ENCODE data around the gene NT5M. TPM values are rescaled to one million over a fixed set of nuclear protein-coding genes. Genes with fewer than 3 reads are reported as not detected.

Gene NT5M
- total and polyA plus RNA-seq, 9 of the 15 experiments (the other 6 are each of a cell fraction or from before 2014, with no cell fraction given), result 0.24 to 10.1 (median 3.4) TPM

DNA sequence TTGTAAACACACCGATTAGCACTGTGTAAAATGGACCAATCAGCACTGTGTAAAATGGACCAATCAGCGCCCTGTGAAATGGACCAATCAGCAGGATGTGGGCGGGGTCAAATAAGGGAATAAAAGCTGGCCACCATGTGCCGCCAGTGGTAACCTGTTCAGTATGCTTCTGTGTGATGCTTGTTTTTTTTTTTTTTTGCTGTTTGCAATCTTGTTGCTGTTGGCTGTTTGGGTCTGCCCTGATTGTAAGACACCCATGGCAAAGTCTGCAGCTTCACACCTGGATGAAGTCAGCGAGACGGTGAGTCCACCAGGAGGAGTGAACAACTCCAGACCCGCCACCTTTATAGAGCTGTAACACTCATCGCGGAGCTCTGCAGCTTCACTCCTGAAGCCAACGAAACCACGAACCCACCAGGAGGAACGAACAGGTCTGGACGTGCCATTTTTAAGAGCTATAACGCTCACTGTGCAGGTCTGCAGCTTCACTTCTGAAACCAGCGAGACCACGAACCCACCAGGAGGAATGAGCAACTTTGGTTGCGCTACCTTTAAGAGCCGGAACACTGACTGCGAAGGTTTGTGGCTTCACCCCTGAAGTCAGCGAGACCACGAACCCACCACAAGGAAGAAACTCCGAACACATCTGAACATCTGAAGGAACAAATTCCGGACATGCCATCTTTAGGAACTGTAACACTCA, 88.6 kb downstream of the NT5M start (continued):
- TF ChIP-seq, protein P1, sequence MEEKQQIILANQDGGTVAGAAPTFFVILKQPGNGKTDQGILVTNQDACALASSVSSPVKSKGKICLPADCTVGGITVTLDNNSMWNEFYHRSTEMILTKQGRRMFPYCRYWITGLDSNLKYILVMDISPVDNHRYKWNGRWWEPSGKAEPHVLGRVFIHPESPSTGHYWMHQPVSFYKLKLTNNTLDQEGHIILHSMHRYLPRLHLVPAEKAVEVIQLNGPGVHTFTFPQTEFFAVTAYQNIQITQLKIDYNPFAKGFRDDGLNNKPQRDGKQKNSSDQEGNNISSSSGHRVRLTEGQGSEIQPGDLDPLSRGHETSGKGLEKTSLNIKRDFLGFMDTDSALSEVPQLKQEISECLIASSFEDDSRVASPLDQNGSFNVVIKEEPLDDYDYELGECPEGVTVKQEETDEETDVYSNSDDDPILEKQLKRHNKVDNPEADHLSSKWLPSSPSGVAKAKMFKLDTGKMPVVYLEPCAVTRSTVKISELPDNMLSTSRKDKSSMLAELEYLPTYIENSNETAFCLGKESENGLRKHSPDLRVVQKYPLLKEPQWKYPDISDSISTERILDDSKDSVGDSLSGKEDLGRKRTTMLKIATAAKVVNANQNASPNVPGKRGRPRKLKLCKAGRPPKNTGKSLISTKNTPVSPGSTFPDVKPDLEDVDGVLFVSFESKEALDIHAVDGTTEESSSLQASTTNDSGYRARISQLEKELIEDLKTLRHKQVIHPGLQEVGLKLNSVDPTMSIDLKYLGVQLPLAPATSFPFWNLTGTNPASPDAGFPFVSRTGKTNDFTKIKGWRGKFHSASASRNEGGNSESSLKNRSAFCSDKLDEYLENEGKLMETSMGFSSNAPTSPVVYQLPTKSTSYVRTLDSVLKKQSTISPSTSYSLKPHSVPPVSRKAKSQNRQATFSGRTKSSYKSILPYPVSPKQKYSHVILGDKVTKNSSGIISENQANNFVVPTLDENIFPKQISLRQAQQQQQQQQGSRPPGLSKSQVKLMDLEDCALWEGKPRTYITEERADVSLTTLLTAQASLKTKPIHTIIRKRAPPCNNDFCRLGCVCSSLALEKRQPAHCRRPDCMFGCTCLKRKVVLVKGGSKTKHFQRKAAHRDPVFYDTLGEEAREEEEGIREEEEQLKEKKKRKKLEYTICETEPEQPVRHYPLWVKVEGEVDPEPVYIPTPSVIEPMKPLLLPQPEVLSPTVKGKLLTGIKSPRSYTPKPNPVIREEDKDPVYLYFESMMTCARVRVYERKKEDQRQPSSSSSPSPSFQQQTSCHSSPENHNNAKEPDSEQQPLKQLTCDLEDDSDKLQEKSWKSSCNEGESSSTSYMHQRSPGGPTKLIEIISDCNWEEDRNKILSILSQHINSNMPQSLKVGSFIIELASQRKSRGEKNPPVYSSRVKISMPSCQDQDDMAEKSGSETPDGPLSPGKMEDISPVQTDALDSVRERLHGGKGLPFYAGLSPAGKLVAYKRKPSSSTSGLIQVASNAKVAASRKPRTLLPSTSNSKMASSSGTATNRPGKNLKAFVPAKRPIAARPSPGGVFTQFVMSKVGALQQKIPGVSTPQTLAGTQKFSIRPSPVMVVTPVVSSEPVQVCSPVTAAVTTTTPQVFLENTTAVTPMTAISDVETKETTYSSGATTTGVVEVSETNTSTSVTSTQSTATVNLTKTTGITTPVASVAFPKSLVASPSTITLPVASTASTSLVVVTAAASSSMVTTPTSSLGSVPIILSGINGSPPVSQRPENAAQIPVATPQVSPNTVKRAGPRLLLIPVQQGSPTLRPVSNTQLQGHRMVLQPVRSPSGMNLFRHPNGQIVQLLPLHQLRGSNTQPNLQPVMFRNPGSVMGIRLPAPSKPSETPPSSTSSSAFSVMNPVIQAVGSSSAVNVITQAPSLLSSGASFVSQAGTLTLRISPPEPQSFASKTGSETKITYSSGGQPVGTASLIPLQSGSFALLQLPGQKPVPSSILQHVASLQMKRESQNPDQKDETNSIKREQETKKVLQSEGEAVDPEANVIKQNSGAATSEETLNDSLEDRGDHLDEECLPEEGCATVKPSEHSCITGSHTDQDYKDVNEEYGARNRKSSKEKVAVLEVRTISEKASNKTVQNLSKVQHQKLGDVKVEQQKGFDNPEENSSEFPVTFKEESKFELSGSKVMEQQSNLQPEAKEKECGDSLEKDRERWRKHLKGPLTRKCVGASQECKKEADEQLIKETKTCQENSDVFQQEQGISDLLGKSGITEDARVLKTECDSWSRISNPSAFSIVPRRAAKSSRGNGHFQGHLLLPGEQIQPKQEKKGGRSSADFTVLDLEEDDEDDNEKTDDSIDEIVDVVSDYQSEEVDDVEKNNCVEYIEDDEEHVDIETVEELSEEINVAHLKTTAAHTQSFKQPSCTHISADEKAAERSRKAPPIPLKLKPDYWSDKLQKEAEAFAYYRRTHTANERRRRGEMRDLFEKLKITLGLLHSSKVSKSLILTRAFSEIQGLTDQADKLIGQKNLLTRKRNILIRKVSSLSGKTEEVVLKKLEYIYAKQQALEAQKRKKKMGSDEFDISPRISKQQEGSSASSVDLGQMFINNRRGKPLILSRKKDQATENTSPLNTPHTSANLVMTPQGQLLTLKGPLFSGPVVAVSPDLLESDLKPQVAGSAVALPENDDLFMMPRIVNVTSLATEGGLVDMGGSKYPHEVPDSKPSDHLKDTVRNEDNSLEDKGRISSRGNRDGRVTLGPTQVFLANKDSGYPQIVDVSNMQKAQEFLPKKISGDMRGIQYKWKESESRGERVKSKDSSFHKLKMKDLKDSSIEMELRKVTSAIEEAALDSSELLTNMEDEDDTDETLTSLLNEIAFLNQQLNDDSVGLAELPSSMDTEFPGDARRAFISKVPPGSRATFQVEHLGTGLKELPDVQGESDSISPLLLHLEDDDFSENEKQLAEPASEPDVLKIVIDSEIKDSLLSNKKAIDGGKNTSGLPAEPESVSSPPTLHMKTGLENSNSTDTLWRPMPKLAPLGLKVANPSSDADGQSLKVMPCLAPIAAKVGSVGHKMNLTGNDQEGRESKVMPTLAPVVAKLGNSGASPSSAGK (IDR thresholded peaks at IDR 0.05), result 0 out of 2 replicates have a peak, but pooled peaks have one; percentile 14
- TF ChIP-seq ZNF217 (CRISPR knock-in tag; IDR thresholded peaks at IDR 0.05), result no peak
- TF ChIP-seq RNF2 (IDR thresholded peaks at IDR 0.05), result no peak
- TF ChIP-seq, protein P2, sequence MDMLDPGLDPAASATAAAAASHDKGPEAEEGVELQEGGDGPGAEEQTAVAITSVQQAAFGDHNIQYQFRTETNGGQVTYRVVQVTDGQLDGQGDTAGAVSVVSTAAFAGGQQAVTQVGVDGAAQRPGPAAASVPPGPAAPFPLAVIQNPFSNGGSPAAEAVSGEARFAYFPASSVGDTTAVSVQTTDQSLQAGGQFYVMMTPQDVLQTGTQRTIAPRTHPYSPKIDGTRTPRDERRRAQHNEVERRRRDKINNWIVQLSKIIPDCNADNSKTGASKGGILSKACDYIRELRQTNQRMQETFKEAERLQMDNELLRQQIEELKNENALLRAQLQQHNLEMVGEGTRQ (CRISPR knock-in tag; IDR thresholded peaks at IDR 0.05), result no peak
- no peak for TF ChIP-seq U2AF2 (optimal IDR thresholded peaks at IDR 0.05; ENCODE audit: low read depth, low read length)
- no peak for TF ChIP-seq HOXB6 (CRISPR knock-in tag; IDR thresholded peaks at IDR 0.05; ENCODE audit: borderline replicate concordance)
- TF ChIP-seq CTBP1 (IDR thresholded peaks at IDR 0.05; ENCODE audit: borderline replicate concordance), result no peak
- TF ChIP-seq ERF (CRISPR knock-in tag; IDR thresholded peaks at IDR 0.05), result no peak
- no peak for TF ChIP-seq HNRNPL (IDR thresholded peaks at IDR 0.05; ENCODE audit: low read depth, low read length)
- TF ChIP-seq KLF6 (CRISPR knock-in tag; IDR thresholded peaks at IDR 0.05; ENCODE audit: borderline replicate concordance), result no peak
- no peak for TF ChIP-seq KDM2B (CRISPR knock-in tag; IDR thresholded peaks at IDR 0.05)
- no peak for TF ChIP-seq ZKSCAN3 (CRISPR knock-in tag; IDR thresholded peaks at IDR 0.05)
- no peak for TF ChIP-seq MCM5 (IDR thresholded peaks at IDR 0.05; ENCODE audit: low read depth)
- no peak for TF ChIP-seq EWSR1 (IDR thresholded peaks at IDR 0.05; ENCODE audit: borderline replicate concordance, low read depth, partially characterized antibody)
- TF ChIP-seq TCF7 (IDR thresholded peaks at IDR 0.05; ENCODE audit: borderline replicate concordance), result no peak
- TF ChIP-seq SRSF9 (IDR thresholded peaks at IDR 0.05; ENCODE audit: borderline replicate concordance, low read depth, low read length), result no peak
- TF ChIP-seq ZFP36 (IDR thresholded peaks at IDR 0.05; ENCODE audit: low read depth, low read length, partially characterized antibody), result no peak
- TF ChIP-seq ASH1L (IDR thresholded peaks at IDR 0.05; ENCODE audit: borderline replicate concordance, low read depth, partially characterized antibody), result peak; percentile 70

Data from K562 (cell line).